NK-92 (cell line): ENCODE results near the gene EIF4A3.

Source experiments
- DNase-seq: peaks from one replicate; lab custom pipeline; 2025; ENCODE audit not compliant: unreplicated experiment; lab: John Stamatoyannopoulos, UW

The EIF4A3 gene

GRCh38 chr17:80137131-80137530 is 9.8 kb downstream of the EIF4A3 start:
- DNase-seq: no peak

DNA sequence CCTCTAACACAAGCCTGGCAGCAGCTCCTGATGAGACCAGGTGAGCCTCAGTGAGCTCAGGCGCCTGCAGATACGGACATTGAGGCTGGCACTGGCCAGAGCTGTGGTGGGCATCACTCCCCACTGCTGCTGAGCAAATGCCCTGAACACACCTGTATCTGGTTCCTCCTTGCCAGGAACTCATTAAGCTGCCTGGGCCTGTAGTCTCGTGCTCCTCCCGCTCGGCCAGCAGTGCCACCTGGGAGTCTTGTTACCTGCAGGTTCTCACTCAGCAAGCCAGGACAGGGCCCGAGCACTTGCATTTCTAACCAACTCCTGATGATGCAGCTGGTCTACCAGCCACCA is 13.3 kb downstream of the EIF4A3 start:
- no peak for DNase-seq

DNA sequence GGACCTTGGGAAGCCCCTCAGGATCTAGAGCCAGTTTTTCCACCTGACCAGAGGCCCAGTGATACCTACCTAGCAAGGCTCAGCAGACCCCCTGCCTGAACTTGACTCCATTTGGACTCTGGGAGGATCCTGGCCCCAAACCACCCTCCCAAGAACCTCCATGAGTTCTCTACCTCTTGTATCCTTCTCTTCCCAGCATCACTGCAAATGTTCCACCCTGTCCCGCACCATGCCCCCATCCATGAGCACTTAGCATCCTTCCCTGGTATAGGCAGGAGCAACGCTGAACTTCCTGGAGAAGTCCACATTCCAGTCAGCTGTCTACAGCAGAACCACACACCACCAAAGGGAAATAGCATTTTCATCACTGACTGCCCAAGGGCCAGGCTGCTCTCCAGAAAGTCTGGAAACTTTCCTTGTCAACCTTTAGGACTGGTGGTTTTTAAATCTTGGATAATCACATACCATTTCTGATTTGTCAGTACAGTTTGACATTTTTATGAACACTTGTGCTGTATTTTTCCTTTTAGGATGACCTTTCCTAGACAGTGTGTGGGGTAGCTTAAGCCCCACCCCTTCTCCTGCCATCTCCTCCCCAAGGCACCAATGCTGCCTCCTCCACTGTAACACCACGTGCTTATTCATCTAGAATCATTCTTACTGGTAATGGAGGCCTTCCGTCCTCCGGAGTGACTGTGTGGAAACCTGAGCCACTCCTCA is 13.9 kb downstream of the EIF4A3 start:
- no peak for DNase-seq

- no peak for DNase-seq
Observed at GRCh38 chr17:80130992-80131391, 15.9 kb downstream of the EIF4A3 start.

DNA sequence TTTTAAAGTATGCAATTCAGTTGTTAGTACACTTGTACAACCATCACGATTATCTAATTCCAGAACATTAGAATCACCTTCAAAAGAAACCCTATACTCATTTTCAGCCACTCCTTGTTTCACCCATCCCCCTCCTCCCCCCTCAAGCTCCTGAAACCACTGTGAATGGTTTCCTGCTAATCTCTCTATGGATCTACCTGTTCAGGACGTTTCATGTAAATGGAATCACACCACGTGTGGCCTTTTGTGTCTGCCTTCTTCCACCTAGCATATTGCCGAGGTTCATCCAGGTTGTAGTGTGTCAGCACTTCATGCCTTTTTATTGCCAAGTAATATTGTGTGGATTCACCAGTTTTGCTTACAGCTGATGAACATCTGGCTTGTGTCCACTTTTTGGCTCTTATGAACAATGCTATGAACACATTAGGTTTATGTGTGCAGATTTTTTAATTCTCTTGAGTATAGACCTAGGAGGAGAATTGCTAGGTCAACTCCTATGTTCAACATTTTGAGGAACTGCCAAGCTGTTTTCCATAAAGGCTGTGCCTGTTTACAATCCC is 17.8 kb downstream of the EIF4A3 start:
- no peak for DNase-seq

DNA sequence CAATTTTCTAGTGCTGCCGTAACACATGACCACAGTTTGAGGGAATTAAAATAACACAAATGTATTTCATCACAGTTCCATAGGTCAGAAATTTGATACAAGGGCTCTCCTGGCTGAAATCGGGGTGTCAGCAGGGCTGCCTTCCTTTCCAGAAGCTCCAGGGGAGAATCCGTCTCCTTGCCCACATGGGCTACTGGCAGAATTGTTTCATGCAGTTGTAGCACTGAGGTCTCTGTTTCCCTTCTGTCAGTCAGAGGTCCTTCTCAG is 20.5 kb downstream of the EIF4A3 start:
- no peak for DNase-seq

- no peak for DNase-seq
Observed at GRCh38 chr17:80125656-80126448, 21.1 kb downstream of the EIF4A3 start.

GRCh38 chr17:80124351-80124981 is 22.5 kb downstream of the EIF4A3 start:
- no peak for DNase-seq

- no peak for DNase-seq
Observed at GRCh38 chr17:80123791-80124190, 23.1 kb downstream of the EIF4A3 start.

GRCh38 chr17:80122926-80123505 is 23.9 kb downstream of the EIF4A3 start:
- no peak for DNase-seq

DNA sequence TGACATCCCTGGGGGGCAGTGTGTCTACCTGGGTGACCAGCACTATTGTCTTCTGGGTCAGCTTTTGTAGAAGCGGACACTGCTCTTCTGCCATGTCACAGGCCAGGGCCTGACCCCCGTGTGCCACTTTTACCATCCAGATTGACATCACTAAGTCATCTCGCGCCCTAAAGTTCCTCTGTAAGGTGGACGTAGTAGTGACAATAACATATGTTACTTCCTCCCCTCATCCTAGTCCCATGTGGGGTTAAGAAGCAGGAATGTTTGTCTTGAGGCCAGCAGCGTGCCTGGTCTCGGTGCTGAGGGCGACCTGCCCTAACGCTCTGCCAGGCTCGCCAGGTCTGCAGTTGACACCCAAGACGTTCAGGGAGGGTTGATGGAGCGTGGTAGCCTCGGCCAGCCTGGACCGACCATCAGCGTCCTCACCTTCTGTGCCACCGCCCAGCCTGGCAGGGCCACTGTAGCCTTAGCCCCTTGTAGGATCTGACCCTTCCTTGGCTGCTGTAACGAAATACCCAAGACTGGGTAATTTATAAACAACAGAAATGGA is 24.8 kb downstream of the EIF4A3 start:
- DNase-seq: no peak

DNA sequence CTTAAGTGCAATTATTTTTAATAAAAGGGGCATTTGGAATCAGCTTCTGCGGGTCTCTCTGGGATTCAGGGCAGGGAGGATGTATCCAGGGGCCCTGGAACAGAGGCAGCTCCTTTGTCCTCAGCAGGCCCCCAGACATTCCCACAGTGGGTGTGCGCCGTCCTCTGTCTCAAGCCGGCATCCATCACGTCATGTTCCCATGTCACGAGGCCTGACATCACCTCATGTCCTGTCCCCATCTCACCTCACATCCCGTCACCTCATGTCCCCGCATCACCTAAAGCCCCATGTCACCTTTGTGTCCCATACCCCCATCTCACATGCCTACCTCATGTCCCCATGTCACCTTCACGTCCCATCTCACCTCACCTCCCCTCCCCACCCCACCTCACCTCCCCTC is 27.1 kb downstream of the EIF4A3 start:
- no peak for DNase-seq

DNA sequence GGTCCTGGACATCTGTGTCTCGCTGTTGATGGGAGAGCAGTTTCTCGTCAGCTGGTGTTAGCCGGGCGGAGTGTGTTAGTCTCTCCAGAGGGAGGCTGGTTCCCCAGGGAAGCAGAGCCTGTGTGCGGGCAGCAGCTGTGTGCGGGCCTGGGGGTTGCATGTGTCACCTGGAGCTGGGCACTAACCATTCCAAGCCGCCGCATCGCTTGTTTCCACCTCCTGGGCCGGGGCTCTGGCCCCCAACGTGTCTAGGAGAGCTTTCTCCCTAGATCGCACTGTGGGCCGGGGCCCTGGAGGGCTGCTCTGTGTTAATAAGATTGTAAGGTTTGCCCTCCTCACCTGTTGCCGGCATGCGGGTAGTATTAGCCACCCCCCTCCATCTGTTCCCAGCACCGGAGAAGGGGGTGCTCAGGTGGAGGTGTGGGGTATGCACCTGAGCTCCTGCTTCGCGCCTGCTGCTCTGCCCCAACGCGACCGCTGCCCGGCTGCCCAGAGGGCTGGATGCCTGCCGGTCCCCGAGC is 27.6 kb downstream of the EIF4A3 start:
- no peak for DNase-seq

- DNase-seq: no peak
Observed at GRCh38 chr17:80118601-80119270, 28.2 kb downstream of the EIF4A3 start.

DNA sequence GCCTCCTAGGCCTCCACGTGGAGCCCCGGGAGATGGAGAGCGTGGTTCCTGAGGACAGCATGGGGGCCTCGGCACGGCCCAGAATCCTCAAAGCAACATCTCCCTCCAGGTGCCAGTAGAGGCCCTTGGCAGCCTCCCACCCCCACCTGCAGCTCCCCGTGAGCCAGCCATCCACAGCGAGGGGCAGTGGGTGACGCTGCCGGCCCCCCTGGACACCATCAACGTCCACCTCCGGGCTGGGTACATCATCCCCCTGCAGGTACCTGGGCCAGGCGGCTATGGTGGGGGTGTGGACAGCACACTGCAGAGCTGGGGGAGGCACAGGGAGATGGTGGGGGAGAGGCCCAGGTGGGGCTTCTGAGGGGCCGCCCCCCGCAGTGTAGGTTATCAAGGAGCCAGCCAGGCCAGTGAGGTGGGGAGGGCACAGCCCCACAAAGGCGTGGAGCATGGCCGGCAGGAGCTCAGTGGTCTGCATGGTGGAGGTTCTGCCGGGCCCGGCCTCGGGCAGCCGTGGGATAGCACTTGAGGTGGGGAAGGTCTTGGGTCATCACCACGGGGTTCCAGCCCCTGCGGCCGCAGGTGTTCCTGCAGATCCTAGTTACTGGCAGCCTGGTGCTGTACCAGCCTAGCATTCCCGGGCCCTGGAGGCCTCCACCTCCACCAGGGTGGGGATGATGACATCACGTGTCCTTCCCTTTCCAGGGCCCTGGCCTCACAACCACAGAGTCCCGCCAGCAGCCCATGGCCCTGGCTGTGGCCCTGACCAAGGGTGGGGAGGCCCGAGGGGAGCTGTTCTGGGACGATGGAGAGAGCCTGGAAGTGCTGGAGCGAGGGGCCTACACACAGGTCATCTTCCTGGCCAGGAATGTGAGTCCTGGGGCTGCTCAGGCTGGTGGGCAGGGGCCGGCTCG is 29.2 kb downstream of the EIF4A3 start:
- DNase-seq: no peak

- no peak for DNase-seq
Observed at GRCh38 chr17:80116921-80117380, 30.0 kb downstream of the EIF4A3 start.

DNA sequence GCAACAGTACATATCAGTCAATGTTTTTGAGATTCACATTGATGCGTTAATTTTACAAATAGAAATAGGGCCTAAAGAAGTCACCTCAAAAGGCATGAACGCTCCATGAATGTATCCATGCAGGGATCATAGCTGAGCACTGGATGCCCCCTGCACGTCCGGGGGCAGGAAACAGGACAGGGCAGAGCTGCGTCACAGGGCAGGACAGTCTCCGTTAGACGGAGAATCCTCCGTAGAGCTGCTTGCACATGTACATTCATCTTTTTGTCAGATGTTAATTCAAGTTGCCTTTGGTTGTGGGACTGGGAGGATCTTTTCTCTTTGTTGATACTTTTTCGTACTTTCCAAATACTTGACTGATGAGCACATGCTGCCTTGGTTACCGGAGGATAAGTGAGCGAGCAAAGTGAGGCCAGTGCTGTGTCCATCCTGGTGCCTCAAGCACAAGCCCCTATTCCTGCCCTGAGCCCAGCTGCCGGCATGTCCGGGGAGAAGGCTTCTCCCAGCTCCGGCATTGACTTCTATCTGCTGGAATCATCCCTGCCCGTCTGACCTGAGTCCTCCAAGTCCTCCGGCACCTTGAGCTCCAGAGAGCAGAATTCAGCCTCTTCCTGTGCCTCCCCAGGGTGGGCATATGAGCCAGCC is 30.5 kb downstream of the EIF4A3 start:
- DNase-seq: no peak

DNA sequence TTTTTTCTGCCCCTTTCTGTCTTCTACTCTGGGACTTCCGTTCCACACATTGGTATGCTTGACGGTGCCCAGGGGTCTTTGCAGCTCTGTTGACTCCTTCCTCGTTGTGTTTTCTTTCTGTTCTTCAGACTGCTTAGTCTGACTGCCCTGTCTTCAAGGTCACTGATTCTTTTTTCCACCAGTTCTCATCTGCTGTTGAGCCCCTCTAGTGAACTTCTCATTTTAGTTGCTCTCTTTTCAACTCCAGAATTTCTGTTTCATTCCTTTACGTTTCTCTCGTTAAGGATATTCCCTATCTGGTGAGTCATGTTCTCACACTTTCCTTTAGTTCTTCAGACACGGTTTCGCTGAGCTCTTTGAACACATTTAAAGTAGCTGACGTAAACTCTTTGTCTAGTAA is 31.8 kb downstream of the EIF4A3 start:
- no peak for DNase-seq

DNA sequence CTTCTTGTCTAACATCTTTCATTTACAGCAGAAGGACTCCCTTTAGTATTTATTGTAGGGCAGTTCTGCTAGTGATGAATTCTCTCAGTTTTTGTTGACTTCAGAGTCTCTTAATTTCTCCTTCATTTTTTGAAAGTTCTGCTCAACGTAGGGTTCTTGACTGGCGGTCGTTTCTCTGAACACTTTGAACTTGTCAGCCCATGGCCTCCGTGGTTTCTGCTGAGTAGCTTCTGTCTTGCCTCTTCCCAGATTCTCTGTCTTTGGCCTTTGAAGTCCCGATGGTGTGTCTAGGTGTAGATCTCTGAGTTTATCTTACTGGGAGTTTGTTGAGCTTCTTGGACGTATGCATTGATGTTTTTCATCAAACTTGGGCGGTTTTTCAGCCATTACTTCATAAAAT is 32.2 kb downstream of the EIF4A3 start:
- DNase-seq: no peak
